ENCODE results near the gene KCNK16.

The KCNK16 gene

DNA sequence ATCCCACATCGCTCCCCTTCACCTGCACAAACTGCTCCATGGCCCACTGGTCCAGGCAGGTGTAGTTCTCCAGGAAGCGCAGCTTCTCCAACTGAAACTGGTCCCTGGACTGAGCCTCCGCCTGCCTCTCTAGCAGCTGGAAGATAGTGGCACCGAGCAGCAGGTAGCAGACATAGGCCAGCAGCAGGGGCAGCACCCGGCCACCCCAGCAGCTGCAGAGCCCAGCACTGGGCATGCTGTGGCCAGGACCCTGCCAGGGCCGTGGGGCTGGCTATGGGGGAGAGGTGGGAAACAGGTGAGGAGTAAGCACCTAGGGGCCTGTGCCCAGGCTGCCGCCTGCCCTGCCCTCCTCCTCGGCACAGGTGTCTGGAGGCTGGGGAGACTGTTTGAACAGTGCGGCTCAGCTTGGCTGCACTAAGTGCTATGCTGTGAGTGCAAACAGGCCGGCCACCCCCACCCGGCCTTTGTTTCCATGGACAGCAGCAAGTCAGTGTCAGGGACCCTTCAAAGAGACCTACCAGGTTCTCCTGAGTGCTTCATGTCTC, at the start of gene KCNK16:
Gene KCNK16 (minus strand): TSS at position 397 of the 545 bp plus-strand sequence. CDS start 162 bp downstream, at position 235.
- DNase-seq = no peak

DNA sequence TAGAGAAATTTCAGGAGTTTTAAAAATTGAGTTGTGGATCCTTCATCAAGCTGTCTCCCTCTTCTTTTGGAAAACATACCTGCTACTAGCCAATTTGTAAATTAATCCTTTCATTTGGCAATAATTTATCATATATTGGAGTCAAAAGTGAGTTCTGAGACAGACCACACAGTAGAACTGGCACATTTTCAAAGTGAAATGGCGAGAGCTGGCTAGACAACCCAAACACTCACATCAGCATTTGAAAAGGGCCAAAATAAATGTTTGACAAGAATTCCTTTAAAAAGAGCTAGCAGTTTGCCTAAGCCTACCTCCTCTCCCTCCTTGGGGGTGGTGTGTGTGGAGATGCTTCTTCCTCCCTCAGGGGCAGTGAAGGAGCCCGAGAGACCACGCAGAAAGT, 47.9 kb upstream of the KCNK16 start:
- DNase-seq = no peak

DNA sequence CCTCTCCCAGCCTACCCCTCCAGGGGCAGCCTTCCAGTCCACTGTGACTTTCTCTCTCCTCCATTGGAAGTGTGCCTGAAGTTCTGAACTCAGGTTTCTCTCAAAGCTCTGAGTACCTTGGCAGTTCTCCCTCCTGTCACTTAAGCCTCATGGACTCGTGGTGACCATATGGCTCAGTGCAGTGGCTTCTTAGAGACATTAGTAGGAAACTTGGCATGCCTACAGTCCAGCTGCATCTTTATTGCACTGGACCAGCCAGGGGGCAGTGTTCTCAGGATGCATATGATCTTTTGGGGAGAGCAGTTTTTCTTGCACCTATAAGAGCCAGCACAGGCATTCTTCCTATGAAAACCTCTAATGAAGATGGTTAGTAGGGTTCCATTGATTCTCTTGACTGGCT, 47.5 kb upstream of the KCNK16 start:
- no peak for DNase-seq

DNA sequence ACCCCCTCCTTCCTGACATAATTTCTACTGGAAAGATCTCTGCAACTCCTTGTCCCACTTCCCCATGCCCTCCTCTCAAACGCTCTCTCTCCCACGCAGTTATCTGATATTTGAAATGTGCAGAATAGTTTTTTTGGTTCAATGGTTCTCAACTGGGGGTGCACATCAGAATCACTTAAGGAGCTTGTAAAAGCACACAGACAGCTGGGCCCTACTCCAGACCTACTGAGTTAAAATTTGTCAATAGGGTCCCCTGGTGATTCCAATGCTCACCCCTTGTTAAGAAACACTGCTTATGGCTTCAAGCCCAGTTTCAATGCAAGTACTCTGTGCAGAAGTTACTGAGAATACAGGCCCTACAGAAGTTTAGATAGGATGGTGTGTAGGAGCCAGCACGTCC, 45.2 kb upstream of the KCNK16 start:
- no peak for DNase-seq

DNA sequence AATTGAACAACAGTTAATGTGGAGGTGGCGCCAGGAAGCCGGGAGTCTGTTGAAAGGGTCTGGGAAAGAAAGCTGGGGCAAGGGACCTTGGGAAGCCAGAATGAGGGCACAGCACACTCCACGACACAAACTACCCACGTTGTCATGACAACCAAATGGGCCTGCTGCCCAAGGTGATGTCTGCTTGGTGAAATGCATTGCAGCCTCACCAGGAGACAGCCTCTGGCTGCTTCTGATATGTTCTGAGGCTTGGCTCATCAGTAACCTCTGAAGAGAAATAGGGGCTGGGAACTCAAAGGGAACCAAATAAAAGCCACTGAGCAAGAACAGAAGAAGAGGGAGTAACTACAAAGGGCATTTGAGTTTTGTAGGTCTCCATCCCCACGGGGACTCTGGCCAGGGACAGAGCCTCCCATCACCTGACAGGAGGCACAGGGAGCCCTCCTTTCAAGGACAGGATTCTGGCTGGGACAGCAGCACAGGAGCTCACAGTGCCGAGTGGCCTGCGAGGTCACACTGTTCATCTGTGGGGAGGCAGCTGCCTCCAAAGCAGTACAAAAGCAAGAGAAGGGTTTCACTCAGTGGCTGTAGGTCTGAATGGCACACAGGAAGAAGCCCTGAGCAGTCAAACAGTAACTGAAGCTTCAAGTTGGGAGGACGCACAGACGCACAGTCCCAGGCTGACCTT, 44.6 kb upstream of the KCNK16 start:
- DNase-seq = no peak

DNA sequence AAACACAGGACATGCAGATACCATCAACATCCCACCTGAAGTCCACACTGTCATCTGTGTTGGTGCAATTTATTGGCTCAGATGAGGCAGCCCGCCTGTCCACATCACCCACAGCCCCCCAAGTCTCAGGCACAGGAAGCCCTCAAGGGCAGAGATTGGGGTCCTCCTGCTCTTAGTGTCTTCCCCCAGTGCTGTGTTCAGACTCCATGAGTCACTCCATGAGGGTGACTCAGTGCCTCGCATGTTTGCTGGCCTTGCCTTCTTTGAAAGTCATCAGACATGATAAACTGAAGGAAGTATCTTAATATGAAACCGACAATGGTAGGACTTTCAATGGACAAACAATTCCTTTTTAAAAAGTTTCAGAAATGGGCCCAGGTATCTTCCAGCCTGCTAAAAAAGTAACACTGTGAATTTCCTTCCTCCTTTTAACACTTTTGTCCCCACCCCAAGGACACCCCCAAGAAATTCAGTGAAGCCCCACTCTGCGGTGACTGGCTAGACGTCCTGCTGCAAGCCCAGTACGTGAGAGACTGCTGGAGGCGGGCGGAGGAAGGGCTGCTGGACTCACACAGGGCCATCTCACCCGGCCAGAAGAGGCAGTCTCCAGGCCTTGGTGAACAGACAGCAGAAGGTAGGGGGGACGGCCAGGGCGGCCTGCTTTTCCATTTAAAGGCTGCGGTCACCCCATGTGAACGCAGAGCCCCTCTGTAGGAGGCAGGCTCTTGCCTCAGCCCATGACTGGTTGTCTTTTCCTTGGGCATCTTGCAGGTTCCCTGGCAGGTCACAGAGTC, 43.0 kb upstream of the KCNK16 start:
- DNase-seq = no peak

DNA sequence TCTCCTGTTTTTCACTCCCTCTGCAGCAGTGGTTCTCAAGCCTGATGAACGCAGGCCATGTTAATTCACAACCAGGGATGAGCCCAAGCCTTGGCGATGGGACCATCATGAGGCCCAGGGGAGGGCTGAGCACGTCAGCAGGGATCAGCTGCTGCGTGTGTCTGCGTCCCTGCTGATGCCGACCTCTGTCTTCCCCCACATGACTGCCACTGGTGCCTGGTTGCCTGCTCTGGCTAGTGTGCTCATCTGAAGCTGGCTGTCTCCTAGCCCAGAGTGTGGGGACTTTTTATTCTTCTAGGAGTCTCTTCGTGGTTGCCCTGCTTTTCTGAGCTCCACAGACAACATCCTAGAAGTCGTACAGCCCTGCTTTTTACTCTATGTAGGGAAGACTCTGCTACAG, 40.8 kb upstream of the KCNK16 start:
- DNase-seq = no peak

DNA sequence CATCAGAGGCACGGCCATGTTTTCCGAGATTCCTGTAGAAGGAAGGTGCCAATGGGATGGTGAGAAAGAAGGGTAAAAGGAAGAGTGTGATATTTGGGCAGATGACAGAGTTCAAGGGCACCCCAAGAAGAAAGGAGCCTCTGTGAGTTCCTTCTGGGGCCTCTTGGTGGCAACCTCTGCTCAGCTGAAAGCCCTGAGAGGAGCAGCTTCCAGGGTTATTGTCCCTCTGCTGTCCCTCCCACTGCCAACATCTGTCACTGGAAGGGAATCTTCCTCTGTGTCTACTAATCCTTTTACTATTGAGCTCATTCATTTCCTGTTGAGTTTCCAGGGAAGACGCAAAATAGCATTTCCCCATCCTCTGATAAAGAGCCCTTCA, 40.0 kb upstream of the KCNK16 start:
- DNase-seq = no peak

DNA sequence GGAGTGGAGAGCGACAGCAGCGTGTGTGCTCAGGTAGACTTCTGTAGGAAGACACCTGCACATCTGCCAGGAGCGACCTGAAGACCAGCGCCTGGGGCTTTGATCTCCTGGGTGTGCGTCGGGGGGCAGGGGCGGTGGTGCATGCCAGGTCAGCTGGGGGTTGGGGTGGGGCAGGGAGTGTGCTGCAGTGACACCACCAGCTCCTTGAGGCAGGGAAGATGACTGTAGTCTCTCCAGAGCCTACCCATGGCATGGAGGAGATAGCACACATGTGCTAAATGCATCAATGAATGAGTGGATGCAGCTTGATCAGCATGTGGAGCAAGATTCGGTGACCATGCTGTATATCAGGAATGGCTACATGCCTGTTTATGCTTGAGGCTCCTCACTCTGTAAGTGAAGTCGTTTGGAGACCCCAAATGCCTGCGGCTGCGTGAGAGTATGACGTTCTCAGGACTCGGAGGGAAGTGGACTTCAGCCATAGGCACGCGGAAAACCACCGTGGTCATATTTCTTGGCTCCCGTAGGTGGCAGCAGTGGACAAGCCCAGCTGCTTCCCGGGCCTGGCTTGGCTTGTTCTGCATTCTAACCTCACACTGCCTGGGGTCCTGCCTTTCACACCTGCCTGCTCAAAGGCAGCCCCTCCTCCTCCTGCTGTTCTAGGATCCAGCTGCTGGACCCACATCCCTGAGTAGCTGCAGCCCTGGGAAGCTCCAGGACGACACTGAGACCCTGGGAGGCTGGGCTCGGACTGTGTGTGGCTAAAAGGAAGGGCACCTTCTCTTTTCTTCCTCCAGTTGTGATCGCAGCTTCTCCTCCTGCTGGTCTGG, 39.4 kb upstream of the KCNK16 start:
- peak; percentile 53 for DNase-seq

DNA sequence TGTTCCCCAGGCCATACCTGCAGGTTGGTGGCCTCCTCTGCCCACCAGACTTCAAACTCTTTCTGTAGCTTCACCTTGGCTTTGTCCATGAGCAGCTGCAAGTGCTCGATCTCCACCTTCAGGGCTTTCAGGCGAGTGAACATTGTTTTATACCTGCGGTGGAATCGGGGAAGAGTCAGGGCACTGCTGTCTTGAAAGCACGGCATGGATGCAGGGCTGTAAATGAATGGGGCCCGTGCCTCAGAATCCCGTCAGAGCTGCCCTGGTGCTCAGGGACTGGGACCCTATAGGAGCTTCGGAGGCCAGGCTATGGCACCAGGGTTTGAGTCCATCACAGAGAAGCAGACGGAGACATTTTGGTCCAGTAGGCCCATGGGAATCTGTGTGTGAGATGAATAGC, 37.9 kb upstream of the KCNK16 start:
- DNase-seq = no peak

DNA sequence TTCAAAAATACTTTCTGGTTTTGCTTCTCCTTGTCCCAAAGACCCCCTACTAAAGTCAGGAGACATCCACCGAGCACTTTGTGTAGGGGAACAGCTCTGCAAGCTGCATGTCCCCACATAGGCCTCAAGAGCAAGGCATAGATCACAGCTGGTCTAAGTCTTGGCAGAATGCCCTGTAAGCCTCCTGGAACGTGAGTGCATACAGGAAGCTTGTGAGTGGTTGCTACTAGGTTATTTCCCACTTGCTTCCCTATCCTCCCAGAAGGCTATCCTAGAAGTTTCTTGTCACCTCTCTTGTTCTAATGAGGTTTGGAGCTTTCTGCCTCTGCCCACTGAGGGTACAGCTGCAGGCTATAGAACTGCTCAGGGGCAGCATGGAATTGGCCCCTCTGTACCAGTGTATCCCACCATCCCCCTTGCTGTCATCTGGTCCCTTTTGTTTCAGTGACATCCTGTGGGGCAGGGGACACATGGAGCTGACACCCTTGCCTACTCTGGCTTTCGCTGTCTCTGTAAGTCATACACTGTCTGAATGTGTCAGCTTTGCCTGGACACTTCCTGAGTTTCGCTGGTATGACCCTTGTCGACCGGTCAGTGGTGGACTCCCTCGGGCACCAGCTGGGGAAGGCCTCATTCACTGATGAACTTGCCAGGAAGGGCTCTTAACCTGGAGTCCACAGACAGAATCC, 35.6 kb upstream of the KCNK16 start:
- DNase-seq = no peak

DNA sequence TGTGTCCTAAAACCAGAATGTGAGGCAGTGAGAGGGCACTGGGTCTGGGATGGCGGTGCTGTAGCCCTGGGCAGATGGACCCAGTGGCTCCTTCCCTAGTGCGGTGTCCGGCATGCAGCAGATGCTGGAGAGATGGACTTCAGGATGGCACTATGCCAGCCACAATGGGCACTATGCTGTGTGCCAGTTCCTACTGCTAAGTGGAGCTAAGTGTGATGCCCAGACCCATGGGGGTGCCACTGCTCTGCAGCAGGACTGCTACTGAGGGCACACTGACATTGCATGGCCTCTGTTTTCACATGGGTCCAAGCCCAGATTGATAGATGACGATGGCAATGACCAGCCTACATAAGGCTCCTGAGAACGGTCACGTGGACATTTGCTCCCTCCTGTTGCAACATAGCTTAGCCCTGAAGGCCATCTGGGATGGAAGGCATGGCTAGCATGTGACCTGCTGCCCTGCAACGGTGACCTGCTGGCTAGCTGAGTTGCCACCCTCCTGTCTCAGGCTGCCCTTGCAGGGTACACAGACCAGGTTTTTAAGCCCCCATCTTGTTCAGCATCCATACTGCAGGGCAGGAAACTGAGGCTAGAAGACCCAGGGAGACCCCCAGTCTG, 31.3 kb upstream of the KCNK16 start:
- DNase-seq = no peak

DNA sequence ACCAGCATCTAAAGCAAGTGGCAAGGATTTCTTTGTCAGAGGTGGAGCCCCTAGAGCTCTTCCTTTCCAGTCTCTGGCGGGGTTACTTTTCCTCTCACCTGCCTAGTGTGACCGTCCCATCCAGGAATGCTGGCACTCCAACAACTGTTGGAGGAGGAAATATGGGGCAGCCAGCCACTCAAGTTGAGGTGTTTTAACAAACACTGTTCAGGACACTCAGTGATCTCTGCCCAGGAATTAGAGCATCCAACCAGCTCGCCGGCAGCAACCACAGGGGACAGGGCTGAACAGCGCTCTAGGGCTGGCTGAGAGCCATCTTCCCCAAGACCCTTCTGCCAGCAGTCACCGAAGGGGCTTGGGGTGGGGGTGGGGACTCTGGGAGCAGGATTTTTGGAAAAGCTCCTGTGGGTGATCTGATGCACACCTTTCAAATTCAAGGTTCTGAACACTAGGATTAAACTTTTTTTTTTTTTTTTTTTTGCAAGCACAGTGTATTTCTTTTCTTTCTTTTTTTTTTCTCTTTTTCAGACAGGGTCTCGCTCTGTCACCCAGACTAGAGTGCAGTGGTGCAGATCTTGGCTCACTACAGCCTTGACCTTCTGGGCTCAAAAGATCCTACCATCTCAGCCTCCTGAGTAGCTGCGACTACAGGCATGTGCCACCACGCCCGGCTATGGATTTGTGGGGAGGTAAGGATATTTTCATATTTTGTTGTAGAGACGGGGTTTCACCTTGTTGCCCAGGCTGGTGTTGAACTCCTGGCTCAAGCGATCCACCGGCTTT, 28.4 kb upstream of the KCNK16 start:
- DNase-seq = no peak

DNA sequence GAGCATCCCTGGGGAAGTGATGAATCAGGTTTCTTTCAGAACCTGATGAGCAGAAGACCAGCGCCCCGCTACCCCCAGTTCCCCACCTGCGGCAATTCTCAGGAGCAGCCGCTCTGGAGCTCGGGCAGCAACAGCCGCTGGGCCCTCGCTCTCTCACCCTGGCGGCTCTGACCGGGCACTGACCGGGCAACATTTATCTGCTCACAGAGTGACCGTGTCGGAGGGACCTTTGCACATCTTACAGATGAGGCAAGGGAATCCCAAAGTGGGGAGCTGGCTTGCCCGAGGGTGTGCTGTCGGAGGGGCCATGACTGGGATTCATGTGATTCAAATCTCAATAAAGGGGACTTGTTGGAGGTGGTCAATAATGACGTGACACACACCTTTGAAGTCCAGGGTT, 26.2 kb upstream of the KCNK16 start:
- no peak for DNase-seq

DNA sequence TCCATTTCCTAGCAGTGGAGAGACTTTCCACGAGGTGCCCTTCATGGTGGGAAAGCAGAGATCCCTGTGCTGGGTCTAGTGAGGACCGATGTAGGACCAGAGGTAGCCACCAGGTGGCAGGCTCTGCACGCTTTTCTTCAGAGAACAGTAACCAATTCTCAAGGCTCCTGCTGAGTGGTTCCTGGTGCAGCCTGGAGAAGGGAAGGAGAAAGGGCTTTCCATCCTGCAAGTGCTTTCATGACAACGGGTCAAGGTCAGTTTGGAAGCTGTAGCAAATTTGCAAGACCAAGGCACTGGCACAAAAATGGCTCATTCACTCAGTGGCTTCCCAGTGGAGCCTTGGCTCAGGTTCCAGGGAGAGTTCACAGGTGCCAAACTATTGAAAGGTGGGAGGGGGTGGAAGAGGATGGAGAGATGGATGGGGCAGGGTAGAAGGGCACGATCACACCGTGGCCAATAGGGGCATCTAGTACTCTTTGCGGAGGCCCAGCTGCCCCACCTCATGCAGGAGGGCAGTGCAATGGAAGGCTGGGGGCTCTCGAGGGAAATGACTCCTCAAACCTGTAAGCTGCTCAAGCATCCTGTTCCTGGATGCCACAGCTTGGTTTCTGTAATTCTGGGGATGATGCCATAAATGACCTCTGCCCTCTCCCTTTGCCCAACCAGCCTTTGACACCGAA, 25.5 kb upstream of the KCNK16 start:
- DNase-seq = peak; percentile 55

DNA sequence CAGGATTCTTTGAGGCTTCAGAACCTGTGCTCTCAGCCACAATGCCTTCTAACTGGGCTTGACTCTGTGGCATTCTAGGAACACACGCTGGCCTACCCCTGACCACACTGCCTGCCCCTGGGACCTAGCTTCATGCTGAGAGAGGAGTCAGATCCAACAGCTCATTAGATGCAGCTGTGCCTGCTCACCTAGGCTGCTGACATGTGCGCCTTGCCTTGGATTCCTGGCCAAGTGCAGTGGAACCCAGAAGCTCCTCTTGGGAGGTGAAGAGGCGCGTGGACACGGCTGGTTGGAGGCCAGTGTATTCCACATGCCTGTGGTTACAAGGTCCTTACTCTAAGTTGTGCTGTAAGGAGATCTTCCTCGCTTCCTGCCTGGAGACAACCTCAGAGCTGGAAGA, 24.7 kb upstream of the KCNK16 start:
- DNase-seq = no peak

DNA sequence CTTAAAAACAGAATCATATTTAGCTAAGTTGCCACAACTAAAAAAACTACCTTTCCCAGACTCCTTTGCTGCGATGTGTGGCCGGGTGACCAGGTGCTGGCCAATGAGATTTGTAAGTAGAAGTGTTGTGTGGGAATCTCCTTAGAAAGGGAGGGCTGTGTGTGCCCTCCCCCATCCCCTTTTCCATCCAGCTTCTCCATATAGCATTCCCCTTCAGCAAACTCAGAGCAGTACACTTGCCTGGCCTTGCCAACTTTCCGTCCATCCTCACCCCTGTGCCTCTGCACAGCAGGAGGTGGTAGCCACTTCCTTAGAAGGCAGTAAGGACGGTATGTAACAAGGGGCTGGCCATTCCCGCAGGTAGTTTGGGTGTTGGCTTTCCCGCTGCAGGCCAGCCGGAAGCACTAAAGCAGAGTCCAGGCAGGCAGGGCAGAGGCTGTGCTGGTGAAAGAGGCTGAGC, 22.3 kb upstream of the KCNK16 start:
- no peak for DNase-seq

DNA sequence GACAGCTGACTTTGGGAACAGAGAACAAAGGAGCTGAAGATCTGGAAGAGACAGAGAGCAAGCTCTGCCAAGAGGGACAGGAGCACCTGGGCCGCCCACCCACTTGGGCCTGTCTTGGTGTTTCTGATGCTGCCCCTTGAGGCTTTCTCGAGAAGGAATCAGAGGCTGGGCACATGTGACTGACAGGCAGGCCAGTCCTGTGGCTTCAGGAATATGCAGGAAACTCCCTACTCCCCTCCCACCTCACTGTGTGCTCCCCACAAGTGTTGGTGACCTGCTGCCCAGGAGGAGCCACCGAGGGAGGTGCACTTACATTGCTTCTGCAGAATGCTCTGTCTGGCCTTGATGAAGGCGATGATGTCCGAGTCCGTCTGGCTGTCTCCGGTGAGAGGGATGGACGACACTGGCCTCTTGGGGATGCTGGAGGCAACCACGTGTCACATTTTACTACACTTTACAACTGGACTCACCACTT, 20.9 kb upstream of the KCNK16 start:
- no peak for DNase-seq

DNA sequence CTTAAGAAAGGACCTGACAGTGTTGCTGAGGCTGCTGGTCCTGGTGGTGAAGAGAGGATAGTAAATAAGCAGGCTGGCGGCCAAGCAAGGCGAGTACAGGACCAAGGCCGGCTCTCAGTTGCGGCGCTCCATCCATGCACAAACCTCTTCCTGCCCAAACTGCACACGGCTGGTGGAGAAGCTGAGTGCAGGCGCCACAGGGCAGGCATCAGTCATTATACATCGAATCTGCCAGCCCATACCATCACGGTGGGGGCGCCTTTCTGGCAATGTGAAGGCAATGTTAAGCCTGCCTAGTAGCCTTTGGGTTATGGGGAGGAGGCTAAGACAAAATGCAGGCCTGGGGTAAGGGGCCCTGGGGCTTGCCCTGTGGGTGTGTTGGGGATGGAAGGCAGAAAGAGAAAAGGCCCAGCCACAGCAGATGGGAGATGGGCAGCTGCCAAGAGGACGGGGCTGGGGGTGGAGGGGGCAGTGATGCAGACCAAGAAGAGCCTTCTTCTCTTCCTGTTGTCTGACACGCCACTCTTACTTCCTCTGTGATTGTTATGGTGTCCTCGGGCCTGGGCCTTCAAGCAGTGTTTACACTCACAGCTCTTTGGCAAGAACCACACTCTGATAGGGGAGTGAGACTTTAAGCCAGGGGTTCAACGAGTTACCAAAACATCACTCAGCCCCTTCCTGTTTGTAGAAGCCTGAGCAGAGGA, 20.3 kb upstream of the KCNK16 start:
- DNase-seq = no peak

DNA sequence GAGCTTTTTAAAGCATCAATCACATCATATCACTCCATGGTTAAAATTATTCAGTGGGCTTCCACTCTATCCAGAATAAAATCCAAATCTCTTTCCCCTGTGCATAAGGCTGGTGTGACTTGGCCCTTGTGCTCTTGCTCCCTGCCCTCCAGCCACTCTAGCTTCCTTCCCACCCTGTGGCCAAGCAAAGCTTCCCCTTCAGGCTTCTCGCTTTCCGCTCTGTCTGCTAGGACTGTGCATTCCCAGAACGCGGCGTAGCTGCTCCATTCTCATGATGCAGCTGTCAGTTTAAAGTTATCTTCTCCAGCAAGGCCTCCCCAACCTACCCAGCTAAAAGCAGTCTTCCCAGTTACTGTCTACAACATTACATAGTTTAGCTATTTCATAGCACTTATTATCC, 19.4 kb upstream of the KCNK16 start:
- no peak for DNase-seq

Data from activated naive CD4-positive, alpha-beta T cell treated with anti-CD3 and anti-CD28 coated beads, Interleukin-2, amount 50 U/mL, for 16 hours (primary cell).